GM10248 (cell line): ENCODE measurements around the gene TPM1.

ENCODE experiments used
- CTCF ChIA-PET: fragments of 300-600 bp; sonication (Branson Sonifier 250); formaldehyde crosslinking; extraction: SDS; loops from one replicate; lab custom pipeline; 2021; ENCODE audit warnings: antibody characterized with exemption; lab: Yijun Ruan, JAX
- POLR2A ChIA-PET: fragments of 350-650 bp; sonication (Branson Sonifier 250); formaldehyde crosslinking; extraction: SDS; loops from one replicate; lab custom pipeline; 2020; ENCODE audit warnings: antibody characterized with exemption; lab: Yijun Ruan, JAX
- DNase-seq: peaks from one replicate; pipeline ENCODE4 v3.0.0; 2012; ENCODE audit errors: extremely low spot score
- CTCF ChIP-seq: IDR thresholded peaks from 2 replicates; pipeline ENCODE4 v1.5.1; 2012; ENCODE audit warnings: mild to moderate bottlenecking, low read depth; ENCODE audit errors: extremely low read depth, missing control alignments, control extremely low read depth

The TPM1 gene

GRCh38 chr15:63013052-63013808 is 29.3 kb upstream of the TPM1 start:
- no peak for TF ChIP-seq CTCF
- CTCF ChIA-PET = interaction anchor here (4.0 kb wide), 1 partner anchor 35 kb away, joined by 18 read pairs; no protein-coding TSS in a partner anchor
- POLR2A ChIA-PET = no interaction called here
- DNase-seq = no peak

GRCh38 chr15:63014578-63014977 is 28.0 kb upstream of the TPM1 start:
- TF ChIP-seq CTCF = no peak
- POLR2A ChIA-PET = no interaction called here
- DNase-seq = no peak
- CTCF ChIA-PET = interaction anchor here (4.0 kb wide), 1 partner anchor 34 kb away, joined by 18 read pairs; no protein-coding TSS in a partner anchor

GRCh38 chr15:63015618-63016017 is 26.9 kb upstream of the TPM1 start:
- no peak for TF ChIP-seq CTCF
- POLR2A ChIA-PET = no interaction called here
- CTCF ChIA-PET = interaction anchor here (1.4 to 4.0 kb wide), 2 partner anchors 32 to 223 kb away, joined by 4 to 18 read pairs; no protein-coding TSS in a partner anchor
- no peak for DNase-seq

- no peak for DNase-seq
- CTCF ChIA-PET = interaction anchor here (1.4 to 4.0 kb wide), 2 partner anchors 32 to 223 kb away, joined by 4 to 18 read pairs; no protein-coding TSS in a partner anchor
- POLR2A ChIA-PET = no interaction called here
- no peak for TF ChIP-seq CTCF
Observed at GRCh38 chr15:63016234-63016633, 26.3 kb upstream of the TPM1 start.

GRCh38 chr15:63018639-63019038 is 23.9 kb upstream of the TPM1 start:
- ChIA-PET CTCF (interaction anchor here (1.0 kb wide), 1 partner anchor 8 kb away, joined by 3 read pairs; no protein-coding TSS in a partner anchor), POLR2A (no interaction called here)
- TF ChIP-seq CTCF = no peak
- no peak for DNase-seq

- no peak for TF ChIP-seq CTCF
- ChIA-PET CTCF (no interaction called here), POLR2A (no interaction called here)
- no peak for DNase-seq
Observed at GRCh38 chr15:63019511-63020109, 22.9 kb upstream of the TPM1 start.
